Gastrocnemius medialis (tissue), 4 donors: ENCODE measurements around the gene MAML2.

Source experiments
- CTCF ChIP-seq, 5 experiments: fragments of 450-650 bp in 3 of 5; fragments of 200-600 bp in 2 of 5; sonication (generic) in 2 of 5; IDR thresholded peaks in 4 of 5; conservative IDR thresholded peaks in 1 of 5; 1 replicate in 4 of 5; 2 replicates in 1 of 5; pipeline ENCODE4 v1.5.1; 2016 to 2019; ENCODE audit warnings: antibody characterized with exemption in 5 of 5, mild to moderate bottlenecking in 3 of 5, moderate library complexity in 3 of 5
- POLR2A ChIP-seq, 2 donors: fragments of 450-650 bp; IDR thresholded peaks; one replicate each; pipeline ENCODE4 v1.6.1; 2017; ENCODE audit warnings: antibody characterized with exemption in 2 of 2, mild to moderate bottlenecking in 2 of 2, moderate library complexity in 2 of 2

DNA sequence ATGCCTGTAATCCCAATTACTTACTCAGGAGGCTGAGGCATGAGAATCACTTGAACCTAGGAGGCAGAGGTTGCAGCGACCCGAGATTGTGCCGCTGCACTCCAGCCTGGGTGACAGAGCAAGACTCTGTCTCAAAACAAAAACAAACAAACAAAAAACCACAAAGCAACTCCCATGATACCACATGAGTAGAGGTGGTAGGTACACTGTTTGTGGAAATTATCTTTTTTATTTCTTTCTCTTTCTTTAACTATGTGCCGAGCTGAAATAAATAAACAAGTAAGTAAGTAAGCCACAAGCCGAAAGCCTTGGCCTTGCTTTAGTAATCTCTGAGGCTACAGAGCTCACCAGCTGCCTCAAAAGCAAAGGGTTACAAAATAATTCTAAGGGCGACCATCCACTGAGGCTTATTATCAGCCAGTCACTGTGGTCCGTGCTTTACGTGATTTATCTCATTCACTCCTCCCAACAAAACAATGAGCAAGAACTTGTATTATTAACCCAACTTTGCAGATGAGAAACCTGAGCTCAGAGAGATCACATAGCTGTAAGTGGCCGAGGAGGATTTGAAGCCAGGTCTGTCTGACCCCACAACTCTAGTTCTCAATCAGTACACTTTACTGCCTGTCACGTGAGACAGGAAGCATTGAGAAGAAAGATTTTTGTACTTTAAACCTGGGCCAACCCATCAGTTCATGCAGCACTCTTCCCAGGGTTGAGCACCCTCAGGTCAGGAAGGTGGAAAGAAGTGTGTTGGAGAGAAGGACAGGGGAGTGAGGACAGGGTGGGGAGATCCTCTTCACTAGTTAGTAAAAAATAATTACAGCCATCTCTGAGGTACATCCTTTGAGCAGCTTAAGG is 349.3 kb downstream of the MAML2 start:
- TF ChIP-seq CTCF (IDR thresholded peaks at IDR 0.05 in 4 of 5, conservative IDR thresholded peaks at IDR 0.05 in 1 of 5): no peak
- no peak for TF ChIP-seq POLR2A (IDR thresholded peaks at IDR 0.05)
